DOHH2 (cell line): ENCODE results near the gene S100A8.

Experiments used
- CTCF ChIP-seq: fragments of 200-600 bp; sonication (generic); IDR thresholded peaks from one replicate; pipeline ENCODE4 v1.5.1; 2014; ENCODE audit warnings: antibody characterized with exemption, mild to moderate bottlenecking, low read depth, low read length; ENCODE audit not compliant: poor library complexity, severe bottlenecking
- EZH2phosphoT487 ChIP-seq: fragments of 200-600 bp; sonication (generic); IDR thresholded peaks from 2 replicates; pipeline ENCODE4 v1.6.1; 2017; ENCODE audit warnings: borderline replicate concordance, mild to moderate bottlenecking, antibody characterized with exemption, low read length, moderate library complexity, mixed read lengths

- TF ChIP-seq CTCF (no peak), EZH2phosphoT487 (no peak)
These were observed 4.3 kb upstream of the S100A8 start for GRCh38 chr1:153395136-153395685.
